Activated CD8-positive, alpha-beta memory T cell treated with anti-CD3 and anti-CD28 coated beads, Interleukin-2, amount 10 ng/mL, durations not matched to agents 7 days and 5 days (primary cell): Measurements from ENCODE around the gene C12orf57. TPM values are rescaled to one million over a fixed set of nuclear protein-coding genes. Genes with fewer than 3 reads are reported as not detected.
"Not testable (repeated sequence)": the region's sequence is repeated elsewhere in the genome, so short reads cannot be mapped to it uniquely, and the experiment has no call there.

Source experiments
- ATAC-seq: fragments of 150-1000 bp; cut with Tn5 transposase; one replicate; pipeline ENCODE4 v1.10.0; 2021; ENCODE audit warnings: moderate library complexity
- CTCF ChIA-PET: fragments of 350-600 bp; sonication (Branson Sonifier 250); formaldehyde crosslinking; loops from one replicate; lab custom pipeline; 2021; ENCODE audit warnings: antibody characterized with exemption; lab: Charles Lee
- DNase-seq: peaks from one replicate; pipeline ENCODE4 v3.0.0-alpha.2; 2020
- H3K27ac Mint-ChIP-seq: one replicate; pipeline ENCODE4 v1.8.0; 2021; ENCODE audit warnings: mild to moderate bottlenecking, mixed read lengths
- H3K27me3 Mint-ChIP-seq: one replicate; pipeline ENCODE4 v1.8.0; 2021; ENCODE audit warnings: mixed read lengths
- H3K36me3 Mint-ChIP-seq: one replicate; pipeline ENCODE4 v1.8.0; 2021; ENCODE audit warnings: mild to moderate bottlenecking, mixed read lengths
- H3K4me1 Mint-ChIP-seq: one replicate; pipeline ENCODE4 v1.8.0; 2021; ENCODE audit warnings: mixed read lengths
- H3K4me3 Mint-ChIP-seq: one replicate; pipeline ENCODE4 v1.8.0; 2021; ENCODE audit warnings: mild to moderate bottlenecking, moderate library complexity, mixed read lengths
- H3K9me3 Mint-ChIP-seq: one replicate; pipeline ENCODE4 v1.8.0; 2022; ENCODE audit warnings: low read depth, mixed read lengths
- total RNA-seq, 2 experiments: library from RNA; stranded (reverse); gene quantifications; one replicate each; pipeline ENCODE4 v1.2.3, GENCODE V29; 2021

Gene C12orf57, protein sequence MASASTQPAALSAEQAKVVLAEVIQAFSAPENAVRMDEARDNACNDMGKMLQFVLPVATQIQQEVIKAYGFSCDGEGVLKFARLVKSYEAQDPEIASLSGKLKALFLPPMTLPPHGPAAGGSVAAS
- total RNA-seq, result 100 to 1,000 TPM; 120 to 132 TPM

DNA sequence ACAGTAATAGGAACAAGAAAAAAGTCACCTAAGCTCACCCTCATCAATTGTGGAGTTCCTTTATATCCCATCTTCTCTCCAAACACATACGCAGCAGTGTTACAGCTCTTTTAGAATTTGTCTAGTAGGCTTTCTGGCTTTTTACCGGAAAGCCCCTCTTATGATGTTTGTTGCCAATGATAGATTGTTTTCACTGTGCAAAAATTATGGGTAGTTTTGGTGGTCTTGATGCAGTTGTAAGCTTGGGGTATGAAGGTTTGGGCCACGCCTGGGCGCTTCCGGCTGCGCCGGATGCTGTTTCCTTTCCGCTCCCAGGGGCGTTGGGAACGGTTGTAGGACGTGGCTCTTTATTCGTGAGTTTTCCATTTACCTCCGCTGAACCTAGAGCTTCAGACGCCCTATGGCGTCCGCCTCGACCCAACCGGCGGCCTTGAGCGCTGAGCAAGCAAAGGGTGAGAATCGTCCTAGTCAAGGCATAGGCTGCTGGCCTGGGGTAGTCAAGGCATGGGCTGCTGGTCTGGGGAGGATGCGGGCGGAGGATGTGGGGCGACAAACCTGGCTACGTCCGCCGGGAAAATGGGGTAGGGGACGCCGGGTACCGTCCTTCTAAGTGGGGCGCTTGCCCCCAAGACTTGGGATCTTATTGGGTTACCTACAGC, at the start of gene C12orf57, which contains the start of gene RNU7-1:
TSS of gene C12orf57 (plus strand) at position 301 of the 659 bp plus-strand sequence. CDS start at position 401, 100 bp downstream.
TSS of gene RNU7-1 (plus strand) at position 95 of the 659 bp plus-strand sequence.
- Mint-ChIP-seq H3K9me3 (no peaks in the 10 kb centered on the region), H3K4me1 (peaks cover 56% of the 10 kb centered on the region)
- CTCF ChIA-PET, result interaction anchor here (0.6 to 17.6 kb wide), 20 partner anchors 9 to 1713 kb away, joined by 3 to 709 read pairs (median 7); partner anchors contain the start of genes C1RL, EMG1, LPCAT3 and PHB2

DNA sequence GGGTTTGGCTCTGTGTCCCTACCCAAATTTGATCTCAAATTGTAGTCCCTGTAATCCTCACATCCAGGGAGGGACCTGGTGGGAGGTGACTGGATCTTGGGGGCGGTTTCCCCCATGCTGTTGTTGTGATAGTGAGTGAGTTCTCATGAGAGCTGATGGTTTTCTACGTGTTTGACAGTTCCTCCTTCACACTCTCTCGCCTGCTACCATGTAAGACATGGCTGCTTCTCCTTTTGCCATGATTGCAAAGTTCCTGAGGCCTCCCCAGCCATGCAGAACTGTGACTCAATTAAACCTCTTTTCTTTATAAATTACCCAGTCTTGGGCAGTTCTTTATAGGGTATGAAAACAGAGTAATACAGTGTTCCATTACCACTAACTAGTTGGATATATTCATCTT, 49.5 kb upstream of the C12orf57 start:
- DNase-seq (no peak), ATAC-seq (no peak)
- Mint-ChIP-seq H3K36me3 (peaks cover 5% of the 10 kb centered on the region), H3K4me1 (peaks cover 23% of the 10 kb centered on the region), H3K9me3 (no peaks in the 10 kb centered on the region), H3K4me3 (no peak overlapping the region), H3K27me3 (no peaks in the 10 kb centered on the region), H3K27ac (no peak overlapping the region)
- CTCF ChIA-PET, result interaction anchor here (0.7 to 5.2 kb wide), 4 partner anchors 10 to 295 kb away, joined by 4 to 90 read pairs (median 4); partner anchors contain the start of genes LRRC23 and SPSB2

More for the DNA sequence above, at the start of gene C12orf57, which contains the start of gene RNU7-1:
- Mint-ChIP-seq H3K4me3 (peak within 1 kb of the TSS; percentile 86), H3K36me3 (peaks cover 4% of the 10 kb centered on the region), H3K27ac (peak within 1 kb of the TSS; percentile 98), H3K27me3 (peaks cover 4% of the 10 kb centered on the region)
- DNase-seq (peak; percentile 93), ATAC-seq (peak; percentile 71)

DNA sequence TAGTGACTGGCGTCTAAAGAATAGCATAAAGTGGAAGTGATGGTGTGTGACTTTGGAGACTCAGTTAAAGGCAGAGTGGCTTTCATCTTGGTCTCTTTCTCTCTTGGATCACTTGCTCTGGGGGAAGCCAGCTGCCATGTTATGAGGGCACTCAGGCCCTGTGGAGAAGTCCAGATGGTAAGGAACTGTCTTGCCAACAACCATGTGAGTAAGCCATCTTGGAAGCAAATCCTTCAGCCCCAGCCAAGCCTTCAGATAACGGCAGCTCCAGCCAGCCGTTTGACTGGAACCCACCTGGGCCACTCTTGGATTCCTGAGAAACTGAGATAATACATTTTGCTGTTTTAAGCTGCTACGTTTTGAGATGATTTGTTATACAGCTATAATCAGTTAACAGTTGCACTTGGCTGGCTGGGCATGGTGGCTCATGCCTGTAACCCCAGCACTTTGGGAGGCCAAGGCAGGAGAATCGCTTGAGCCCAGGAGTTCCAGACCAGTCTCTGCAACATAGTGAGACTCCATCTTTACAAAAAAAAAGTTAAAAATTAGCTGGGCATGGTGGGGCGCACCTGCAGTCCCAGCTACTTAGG, 46.9 kb upstream of the C12orf57 start:
- CTCF ChIA-PET, result interaction anchor here (0.9 to 1.3 kb wide), 4 partner anchors 24 to 64 kb away, joined by 3 to 5 read pairs (median 4); partner anchors contain the start of gene SPSB2
- ATAC-seq, result no peak

DNA sequence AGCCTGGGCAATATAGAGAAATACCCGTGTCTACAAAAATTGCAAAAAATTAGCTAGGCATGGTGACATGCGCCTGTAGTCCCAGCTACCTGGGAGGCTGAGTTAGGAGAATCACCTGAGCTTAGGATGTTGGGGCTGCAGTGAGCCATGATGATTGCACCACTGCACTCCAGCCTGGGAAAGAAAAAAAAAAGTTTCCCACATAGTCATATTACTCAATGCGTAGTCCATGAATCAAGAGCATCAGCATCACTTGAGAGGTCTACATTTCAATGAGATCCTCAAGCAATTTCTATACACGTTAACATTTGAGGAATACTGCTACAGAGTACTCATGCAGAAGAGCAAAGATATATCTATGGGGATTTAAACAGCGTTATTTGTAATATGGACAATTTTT, 44.4 kb upstream of the C12orf57 start:
- Mint-ChIP-seq H3K4me3 (no peak overlapping the region), H3K4me1 (peaks cover 6% of the 10 kb centered on the region), H3K9me3 (no peaks in the 10 kb centered on the region), H3K36me3 (no peaks in the 10 kb centered on the region), H3K27ac (no peak overlapping the region), H3K27me3 (no peaks in the 10 kb centered on the region)
- ATAC-seq, result no peak
- CTCF ChIA-PET, result interaction anchor here (1.1 to 1.8 kb wide), 3 partner anchors 8 to 210 kb away, joined by 3 to 6 read pairs (median 3); partner anchors contain the start of gene C1RL
- no peak for DNase-seq

More for the DNA sequence above, 46.9 kb upstream of the C12orf57 start:
- DNase-seq, result no peak
- H3K36me3 Mint-ChIP-seq, result peaks cover 2% of the 10 kb centered on the region
- no peak overlapping the region for H3K4me3 Mint-ChIP-seq
- H3K9me3 Mint-ChIP-seq, result no peaks in the 10 kb centered on the region
- H3K27me3 Mint-ChIP-seq, result no peaks in the 10 kb centered on the region
- H3K27ac Mint-ChIP-seq, result no peak overlapping the region
- H3K4me1 Mint-ChIP-seq, result peaks cover 13% of the 10 kb centered on the region

DNA sequence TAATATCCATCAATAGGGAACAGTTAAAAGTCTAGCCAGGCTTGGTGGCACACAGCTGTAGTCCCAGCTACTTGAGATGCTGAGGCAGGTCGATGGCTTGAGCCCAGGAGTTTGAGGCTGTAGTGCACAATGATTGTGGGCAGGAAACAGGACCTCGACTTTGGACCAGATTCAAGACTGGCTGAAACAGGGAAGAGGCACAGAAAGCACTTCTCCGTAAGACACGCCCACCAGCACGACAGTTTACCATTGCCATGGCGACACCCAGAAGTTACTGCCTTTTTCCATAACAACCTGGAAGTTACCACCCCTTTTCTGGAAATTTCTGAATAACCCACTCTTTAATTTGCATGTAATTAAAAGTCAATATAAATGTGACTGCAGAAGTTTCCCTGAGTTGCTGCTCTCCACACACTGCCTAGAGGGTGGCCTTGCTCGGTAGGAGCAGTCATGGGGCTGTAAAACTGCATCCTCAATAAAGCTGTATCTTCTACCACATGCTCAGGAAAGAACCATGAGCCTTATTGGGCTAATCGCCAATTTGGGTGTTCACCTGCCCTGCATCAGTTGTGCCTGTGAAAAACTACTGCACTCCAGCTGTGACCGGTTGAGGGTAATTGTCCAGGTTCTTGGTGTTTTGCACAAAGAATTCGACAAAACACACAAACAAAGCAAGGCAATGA, 43.8 kb upstream of the C12orf57 start:
- CTCF ChIA-PET, result interaction anchor here (1.1 to 1.8 kb wide), 3 partner anchors 9 to 209 kb away, joined by 3 to 6 read pairs (median 3); partner anchors contain the start of gene C1RL

DNA sequence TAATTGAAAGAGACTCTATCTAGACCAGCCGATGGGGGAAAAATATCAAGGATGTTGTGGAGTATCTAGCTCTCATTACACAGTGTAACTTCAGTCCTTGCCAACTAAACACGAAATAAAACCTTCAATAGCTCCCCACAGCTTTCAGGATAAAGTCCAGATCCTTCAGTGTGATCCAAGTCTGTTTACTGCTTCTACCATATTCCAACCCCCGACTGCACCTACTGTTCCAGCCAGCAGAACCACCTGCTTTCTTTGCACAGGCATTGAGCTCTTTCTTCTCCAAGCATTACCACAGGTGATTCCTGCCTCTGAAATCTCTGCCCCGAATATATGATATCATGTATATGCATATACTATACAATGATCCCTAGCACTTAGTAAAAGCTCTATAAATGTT, 41.4 kb upstream of the C12orf57 start:
- Mint-ChIP-seq H3K27ac (no peak overlapping the region), H3K9me3 (no peaks in the 10 kb centered on the region)

More for the DNA sequence above, 43.8 kb upstream of the C12orf57 start:
- H3K36me3 Mint-ChIP-seq, result no peaks in the 10 kb centered on the region
- no peaks in the 10 kb centered on the region for H3K27me3 Mint-ChIP-seq
- peaks cover 6% of the 10 kb centered on the region for H3K4me1 Mint-ChIP-seq
- DNase-seq (no peak), ATAC-seq (no peak)
- H3K27ac Mint-ChIP-seq, result no peak overlapping the region
- H3K4me3 Mint-ChIP-seq, result no peak overlapping the region
- H3K9me3 Mint-ChIP-seq, result no peaks in the 10 kb centered on the region

DNA sequence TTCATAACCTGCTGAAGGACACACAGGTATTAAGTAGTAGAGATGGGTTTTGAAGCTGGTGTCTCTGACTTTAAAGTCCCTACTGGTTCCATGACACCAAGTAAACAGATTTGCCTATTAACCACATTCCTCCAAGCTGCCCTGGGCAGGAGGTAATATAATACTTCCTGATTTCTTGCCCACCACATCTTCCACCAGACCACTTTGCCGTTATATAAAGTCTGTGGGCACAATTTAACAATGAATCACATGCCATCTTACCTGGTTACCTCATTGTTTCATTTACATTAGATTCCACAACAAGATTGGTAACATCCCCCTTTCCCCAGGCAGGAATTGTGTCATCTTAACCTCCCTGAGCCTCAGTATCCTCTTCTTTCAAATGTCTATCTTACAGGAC, 40.1 kb upstream of the C12orf57 start:
- CTCF ChIA-PET, result interaction anchor here (2.9 to 6.4 kb wide), 3 partner anchors 12 to 34 kb away, joined by 10 to 33 read pairs (median 28); partner anchors contain the start of gene ATN1
- Mint-ChIP-seq H3K4me1 (peaks cover 6% of the 10 kb centered on the region), H3K4me3 (no peak overlapping the region), H3K27ac (no peak overlapping the region), H3K36me3 (no peaks in the 10 kb centered on the region), H3K27me3 (no peaks in the 10 kb centered on the region), H3K9me3 (no peaks in the 10 kb centered on the region)
- DNase-seq, result no peak
- ATAC-seq, result no peak

More for the DNA sequence above, 41.4 kb upstream of the C12orf57 start:
- no peak overlapping the region for H3K4me3 Mint-ChIP-seq
- peaks cover 6% of the 10 kb centered on the region for H3K4me1 Mint-ChIP-seq
- CTCF ChIA-PET, result interaction anchor here (1.0 to 5.0 kb wide), 2 partner anchors 11 to 22 kb away, joined by 4 to 28 read pairs; no protein-coding TSS in a partner anchor
- no peaks in the 10 kb centered on the region for H3K27me3 Mint-ChIP-seq
- DNase-seq, result no peak
- H3K36me3 Mint-ChIP-seq, result no peaks in the 10 kb centered on the region
- no peak for ATAC-seq

DNA sequence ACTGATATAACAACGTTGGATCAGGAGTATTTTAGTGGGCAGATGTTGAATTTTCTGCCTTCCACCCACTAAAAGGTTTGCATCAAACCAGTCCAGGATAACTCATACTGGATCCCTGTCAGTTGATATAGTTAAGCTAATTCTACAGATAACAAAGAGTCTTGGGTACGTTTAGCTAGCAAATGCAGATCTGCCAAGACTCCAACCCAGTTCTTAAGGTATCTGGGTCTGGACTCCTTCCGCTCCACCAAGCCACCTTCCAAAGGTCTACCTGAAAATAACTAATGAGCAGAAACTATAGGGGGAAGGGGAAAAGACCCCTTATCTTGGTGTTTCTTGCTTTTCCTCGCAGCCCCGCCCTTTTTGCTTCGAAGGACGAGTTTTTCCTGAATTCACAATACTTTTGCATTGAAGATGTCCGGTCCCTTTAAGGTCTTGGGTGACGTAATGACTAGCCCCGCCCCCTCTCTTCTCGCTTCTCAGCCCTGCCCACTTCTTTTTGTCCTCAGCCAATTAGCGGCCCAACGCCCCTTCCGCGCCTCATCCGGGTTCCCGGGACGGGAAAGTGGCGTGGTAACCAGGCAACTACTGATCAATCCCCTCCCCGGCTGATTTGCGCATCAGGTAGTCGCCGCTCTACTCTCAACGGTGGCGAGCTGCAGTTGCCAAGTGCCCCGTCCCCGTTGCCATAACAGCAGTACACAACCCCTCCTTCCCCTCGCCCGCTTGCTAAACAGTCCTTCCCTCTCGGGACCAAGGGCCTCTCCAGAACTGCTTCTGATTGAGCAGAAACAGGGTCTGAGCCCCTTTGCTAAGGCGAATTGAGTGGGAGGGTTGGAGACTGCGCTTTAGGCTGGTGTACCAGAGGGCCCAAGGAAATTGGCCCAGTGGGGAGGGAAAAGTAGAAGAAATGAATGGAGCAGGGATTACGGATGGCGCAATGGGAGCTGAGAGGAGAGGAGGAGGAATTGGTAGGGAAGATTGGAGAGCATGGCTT, 39.2 kb upstream of the C12orf57 start, which contains the start of gene LRRC23:
TSS of gene LRRC23 (plus strand) at position 543 of the 997 bp plus-strand sequence. CDS start 812 bp downstream, outside the sequence.
- H3K4me1 Mint-ChIP-seq, result peaks cover 3% of the 10 kb centered on the region
- no peak within 1 kb of the TSS for H3K4me3 Mint-ChIP-seq
- H3K27ac Mint-ChIP-seq, result no peak within 1 kb of the TSS
- CTCF ChIA-PET, result interaction anchor here (0.7 to 6.4 kb wide), 9 partner anchors 10 to 130 kb away, joined by 3 to 33 read pairs (median 5); partner anchors contain the start of genes ATN1 and SPSB2
- H3K36me3 Mint-ChIP-seq, result no peaks in the 10 kb centered on the region
- DNase-seq, result peak; percentile 99
- ATAC-seq, result peak; percentile 98
- H3K27me3 Mint-ChIP-seq, result no peaks in the 10 kb centered on the region
- no peaks in the 10 kb centered on the region for H3K9me3 Mint-ChIP-seq

DNA sequence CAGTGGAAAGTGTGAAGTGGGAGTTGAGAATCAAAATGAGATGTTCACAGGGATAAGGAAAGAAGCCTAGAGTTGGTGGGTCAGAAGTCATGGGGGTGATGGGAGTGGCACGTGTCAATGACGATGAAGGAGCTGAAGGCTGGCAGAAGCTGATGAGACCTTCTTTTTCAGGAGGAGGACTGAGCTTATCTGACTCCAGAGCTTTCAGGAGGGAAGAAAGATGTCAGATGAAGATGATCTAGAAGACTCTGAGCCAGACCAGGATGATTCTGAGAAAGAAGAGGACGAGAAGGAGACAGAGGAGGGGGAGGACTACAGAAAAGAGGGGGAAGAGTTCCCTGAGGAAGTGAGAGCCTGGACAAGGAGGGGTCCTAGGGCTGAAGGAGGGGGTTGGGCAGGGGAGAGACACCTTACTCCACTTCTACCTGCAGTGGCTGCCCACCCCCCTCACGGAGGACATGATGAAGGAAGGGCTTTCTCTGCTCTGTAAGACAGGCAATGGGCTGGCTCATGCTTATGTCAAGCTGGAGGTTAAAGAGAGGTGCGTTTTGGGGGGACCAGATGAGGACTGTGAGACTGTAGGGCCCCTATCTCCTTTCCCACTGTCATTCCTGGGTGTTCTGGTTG, 38.3 kb upstream of the C12orf57 start:
- H3K4me3 Mint-ChIP-seq, result no peak overlapping the region
- no peaks in the 10 kb centered on the region for H3K4me1 Mint-ChIP-seq
- H3K9me3 Mint-ChIP-seq, result no peaks in the 10 kb centered on the region
- CTCF ChIA-PET, result interaction anchor here (1.0 to 6.4 kb wide), 8 partner anchors 11 to 131 kb away, joined by 3 to 33 read pairs (median 6); partner anchors contain the start of genes ATN1 and SPSB2
- H3K27ac Mint-ChIP-seq, result no peak overlapping the region
- H3K36me3 Mint-ChIP-seq, result no peaks in the 10 kb centered on the region
- ATAC-seq (no peak), DNase-seq (no peak)
- H3K27me3 Mint-ChIP-seq, result no peaks in the 10 kb centered on the region

DNA sequence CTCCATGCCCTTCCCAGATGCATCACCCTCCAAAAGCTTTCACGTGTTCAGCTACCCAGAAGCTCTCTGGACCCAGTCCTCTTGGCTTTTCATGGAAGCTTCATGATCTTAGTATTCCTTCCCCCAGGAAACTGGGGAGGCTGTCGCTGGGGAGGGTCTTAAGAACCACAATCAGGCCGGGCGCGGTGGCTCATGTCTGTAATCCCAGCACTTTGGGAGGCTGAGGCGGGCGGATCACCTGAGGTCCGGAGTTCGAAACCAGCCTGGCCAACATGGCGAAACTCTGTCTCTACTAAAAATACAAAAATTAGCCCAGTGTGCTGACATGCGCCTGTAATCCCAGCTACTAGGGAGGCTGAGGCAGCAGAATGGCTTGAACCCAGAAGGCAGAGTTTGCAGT, 35.7 kb upstream of the C12orf57 start:
- not testable (repeated sequence) for DNase-seq, H3K27ac Mint-ChIP-seq, ATAC-seq, H3K36me3 Mint-ChIP-seq, H3K4me1 Mint-ChIP-seq, H3K27me3 Mint-ChIP-seq, H3K4me3 Mint-ChIP-seq, H3K9me3 Mint-ChIP-seq
- CTCF ChIA-PET, result interaction anchor here (1.1 to 6.4 kb wide), 7 partner anchors 11 to 39 kb away, joined by 3 to 33 read pairs (median 10); partner anchors contain the start of genes ATN1 and SPSB2
